Lower leg skin (tissue), 4 donors: ENCODE data around the gene COQ2. TPM values are rescaled to one million over a fixed set of nuclear protein-coding genes. Genes with fewer than 3 reads are reported as not detected.
"Not testable (repeated sequence)": the region's sequence is repeated elsewhere in the genome, so short reads cannot be mapped to it uniquely, and the experiment has no call there.

Experiments used
- DNase-seq, 2 donors: peaks; one replicate each; pipeline ENCODE4 v3.0.0-alpha.2; 2019; ENCODE audit warnings: low spot score in 2 of 2
- H3K4me3 ChIP-seq: fragments of 200-600 bp; sonication (generic); 2 replicates; pipeline ENCODE4 v1.5.1; 2017; ENCODE audit warnings: mild to moderate bottlenecking, low read depth; ENCODE audit not compliant: poor library complexity, severe bottlenecking
- CTCF ChIP-seq, 3 donors: fragments of 450-650 bp; IDR thresholded peaks; one replicate each; pipeline ENCODE4 v1.5.1; 2016; ENCODE audit warnings: antibody characterized with exemption in 3 of 3, mild to moderate bottlenecking in 3 of 3, moderate library complexity in 2 of 3
- POLR2A ChIP-seq, 2 donors: fragments of 450-650 bp; IDR thresholded peaks; one replicate each; pipeline ENCODE4 v1.6.1; 2016 to 2017; ENCODE audit warnings: antibody characterized with exemption in 2 of 2, mild to moderate bottlenecking in 1 of 2, moderate library complexity in 1 of 2
- WGBS, 2 donors: methylation state at CpG; one replicate each; pipeline ENCODE4 v1.1.5; 2018; 5-methylcytosine and 5-hydroxymethylcytosine counted together
- intact Hi-C: fragments of 100-400 bp; cut with DNase I; formaldehyde crosslinking; loops from one replicate; pipeline ENCODE4 v1.15.0; 2023; ENCODE audit warnings: low total_unique reads
- total RNA-seq, 4 donors: library from RNA; depleted of rRNA; stranded (reverse); fragments of >200 nt; gene quantifications; one replicate each; pipeline ENCODE4 v1.1.0, GENCODE V29; 2016

The COQ2 gene
- total RNA-seq, 4 donors from 2014 or later = 9.7 to 20.1 (median 12.6) TPM

- intact Hi-C loops = loop anchor here (10.0 kb wide), 1 partner anchor 487 kb away; no protein-coding TSS in a partner anchor
- DNase-seq = no peak
- TF ChIP-seq POLR2A (IDR thresholded peaks at IDR 0.05) (no peak), CTCF (IDR thresholded peaks at IDR 0.05) (no peak)
- WGBS, 2 donors = 86 to 91% methylated on average over 2 of the region's 2 CpGs
- H3K4me3 ChIP-seq = no peak overlapping the region
Observed at GRCh38 chr4:83237591-83237990, 47.0 kb downstream of the COQ2 start.

GRCh38 chr4:83235645-83236133 lies 48.9 kb downstream of the COQ2 start:
- DNase-seq, H3K4me3 ChIP-seq: not testable (repeated sequence)
- intact Hi-C loops = loop anchor here (10.0 kb wide), 1 partner anchor 489 kb away; no protein-coding TSS in a partner anchor
- WGBS, 2 donors = 90 to 97% methylated on average over 3 of the region's 3 CpGs

GRCh38 chr4:83234902-83235644 lies 49.5 kb downstream of the COQ2 start:
- TF ChIP-seq POLR2A (IDR thresholded peaks at IDR 0.05) (no peak), CTCF (IDR thresholded peaks at IDR 0.05) (no peak)
- 89 to 94% methylated on average over 4 of the region's 4 CpGs for WGBS, 2 donors
- no peak overlapping the region for H3K4me3 ChIP-seq
- intact Hi-C loops = loop anchor here (10.0 kb wide), 1 partner anchor 490 kb away; no protein-coding TSS in a partner anchor
- no peak for DNase-seq

GRCh38 chr4:83234387-83234786 lies 50.2 kb downstream of the COQ2 start:
- WGBS, 2 donors = 94 to 96% methylated on average over 3 of the region's 3 CpGs
- not testable (repeated sequence) for H3K4me3 ChIP-seq, DNase-seq
- intact Hi-C loops = loop anchor here (10.0 kb wide), 1 partner anchor 490 kb away; no protein-coding TSS in a partner anchor

- H3K4me3 ChIP-seq = no peak overlapping the region
- intact Hi-C loops = loop anchor here (10.0 kb wide), 1 partner anchor 493 kb away; no protein-coding TSS in a partner anchor
- DNase-seq = no peak
- 73 to 81% methylated on average over 1 of the region's 1 CpG for WGBS, 2 donors
- TF ChIP-seq CTCF (IDR thresholded peaks at IDR 0.05) (no peak), POLR2A (IDR thresholded peaks at IDR 0.05) (no peak)
Observed at GRCh38 chr4:83232082-83232481, 52.5 kb downstream of the COQ2 start.

GRCh38 chr4:83231620-83232076 lies 53.0 kb downstream of the COQ2 start:
- 72 to 88% methylated on average over 1 of the region's 1 CpG for WGBS, 2 donors
- DNase-seq = no peak
- TF ChIP-seq POLR2A (IDR thresholded peaks at IDR 0.05) = no peak
- no peak for TF ChIP-seq CTCF (IDR thresholded peaks at IDR 0.05)
- intact Hi-C loops = loop anchor here (10.0 kb wide), 1 partner anchor 493 kb away; no protein-coding TSS in a partner anchor
- H3K4me3 ChIP-seq = no peak overlapping the region
